GM10266 (cell line): ENCODE results near the gene AIF1.
"Not testable (repeated sequence)": the region's sequence is repeated elsewhere in the genome, so short reads cannot be mapped to it uniquely, and the experiment has no call there.

Experiments
- DNase-seq: peaks from one replicate; pipeline ENCODE4 v3.0.0; 2012; ENCODE audit errors: extremely low spot score
- CTCF ChIP-seq: IDR thresholded peaks from 2 replicates; pipeline ENCODE4 v1.5.1; 2012; ENCODE audit warnings: mild to moderate bottlenecking, low read depth; ENCODE audit not compliant: control insufficient read depth, insufficient read depth; ENCODE audit errors: missing control alignments

Gene AIF1

GRCh38 chr6:31582230-31582643 is 32.8 kb upstream of the AIF1 start, which contains the start of gene LTB:
Gene LTB (minus strand): TSS chr6:31582424. CDS start chr6:31582417, 7 bp downstream.
- DNase-seq = no peak
- TF ChIP-seq CTCF = no peak

- peak; percentile 45 for DNase-seq
- peak; percentile 57 for TF ChIP-seq CTCF
Measured at GRCh38 chr6:31585491-31585890, 29.5 kb upstream of the AIF1 start.

GRCh38 chr6:31586008-31586407 is 29.0 kb upstream of the AIF1 start, which contains the start of gene LST1:
Gene LST1 (plus strand): TSS chr6:31586277. CDS start chr6:31587300, 1,023 bp downstream.
- no peak for DNase-seq
- no peak for TF ChIP-seq CTCF

GRCh38 chr6:31586599-31587281 is 28.3 kb upstream of the AIF1 start:
- no peak for TF ChIP-seq CTCF

GRCh38 chr6:31587791-31588777 is 26.9 kb upstream of the AIF1 start:
- no peak for TF ChIP-seq CTCF
- peak; percentile 36 for DNase-seq

More at GRCh38 chr6:31586599-31587281, 28.3 kb upstream of the AIF1 start:
- no peak for DNase-seq

GRCh38 chr6:31588871-31589650 is 26.0 kb upstream of the AIF1 start:
- TF ChIP-seq CTCF = no peak
- DNase-seq = no peak

- DNase-seq = not testable (repeated sequence)
Measured at GRCh38 chr6:31590691-31591090, 24.3 kb upstream of the AIF1 start.
